ENCODE data around the gene GDF9.

The GDF9 gene

GRCh38 chr5:132866342-132867045 is at the start of gene GDF9, which contains the start of gene UQCRQ:
Gene GDF9 (minus strand): TSS chr5:132866469. CDS start chr5:132864533, 1,936 bp downstream.
Gene UQCRQ (plus strand): TSS chr5:132866642. CDS start chr5:132866882, 240 bp downstream.
- DNase-seq = peak; percentile 100

GRCh38 chr5:132915681-132916080 is 49.4 kb upstream of the GDF9 start:
- DNase-seq = peak; percentile 34

- DNase-seq = no peak
Measured at GRCh38 chr5:132909702-132910101, 43.4 kb upstream of the GDF9 start.

GRCh38 chr5:132907161-132907560 is 40.9 kb upstream of the GDF9 start:
- DNase-seq = no peak

DNA sequence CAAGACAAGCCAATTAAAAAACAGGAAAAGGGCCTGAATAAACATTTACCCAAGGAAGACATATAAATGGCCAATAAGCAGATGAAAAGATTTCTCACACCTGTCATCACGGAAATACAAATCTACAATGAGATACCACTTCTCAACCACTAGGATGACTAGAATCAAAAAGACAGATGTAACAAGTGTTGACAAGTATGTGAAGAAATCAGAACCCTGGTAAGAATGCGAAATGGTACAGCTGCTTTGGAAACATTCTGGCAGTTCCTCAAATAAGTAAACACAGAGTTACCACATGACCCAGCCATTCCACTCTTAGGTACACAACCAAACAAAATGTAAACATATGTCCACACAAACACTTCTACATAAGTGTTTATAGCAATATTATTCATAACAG is 39.7 kb upstream of the GDF9 start:
- peak; percentile 64 for DNase-seq

DNA sequence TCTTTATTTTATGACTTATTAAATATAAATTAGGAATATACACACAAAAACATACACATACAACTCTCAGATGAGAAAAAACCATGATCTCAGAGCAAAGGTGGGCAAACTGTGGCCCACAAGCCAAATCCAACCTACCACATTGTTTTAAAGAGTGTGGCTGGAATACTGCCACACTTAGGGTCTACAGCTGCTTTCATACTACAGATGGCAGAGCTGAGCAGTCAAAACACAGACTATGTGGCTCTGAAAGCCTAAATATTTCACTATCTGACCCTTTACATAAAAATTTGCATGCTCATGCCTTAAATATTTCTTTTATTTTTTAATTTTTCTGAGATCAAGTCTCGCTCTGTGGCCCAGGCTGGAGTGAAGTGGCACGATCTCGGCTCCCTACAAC is 35.5 kb upstream of the GDF9 start:
- DNase-seq = no peak

- DNase-seq = no peak
Measured at GRCh38 chr5:132901036-132901435, 34.8 kb upstream of the GDF9 start.

DNA sequence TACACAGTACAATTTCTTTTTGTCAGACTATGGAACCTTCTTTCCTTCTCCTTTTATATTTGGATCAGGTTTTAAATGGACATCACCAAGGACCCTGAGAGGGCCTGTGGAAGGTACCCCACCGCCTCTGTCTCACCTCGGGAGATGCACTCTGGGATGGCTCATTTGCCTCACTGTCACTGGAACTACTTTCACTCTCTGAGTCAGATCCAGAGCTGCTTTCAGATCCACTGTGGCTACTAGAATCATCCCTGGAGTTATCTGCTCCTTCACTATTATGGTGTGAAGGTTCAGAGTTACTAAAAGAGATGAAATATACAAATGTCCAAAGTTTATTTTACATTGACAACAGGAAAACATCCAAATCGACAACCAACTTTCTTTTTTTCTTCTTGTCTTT is 31.8 kb upstream of the GDF9 start:
- DNase-seq = no peak

DNA sequence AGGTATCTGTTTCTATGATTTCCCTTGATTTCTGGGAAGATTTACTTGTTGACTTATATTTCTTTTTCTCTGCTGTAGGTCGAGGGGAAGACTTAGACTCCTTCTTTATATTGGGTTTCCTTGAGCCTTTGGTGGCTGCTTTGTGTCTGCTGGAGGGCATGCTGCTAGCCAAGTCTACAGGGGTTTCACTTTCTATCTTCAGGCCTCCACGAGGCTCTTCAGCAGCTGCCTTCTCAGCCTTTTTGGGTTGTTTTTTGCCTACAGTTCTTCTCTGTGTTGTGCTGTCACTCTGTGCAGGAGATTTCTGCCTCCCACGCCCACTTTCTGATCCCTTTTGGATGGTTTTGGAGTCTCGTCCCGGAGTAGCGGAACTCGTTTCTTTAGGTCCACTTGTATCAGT is 30.4 kb upstream of the GDF9 start:
- no peak for DNase-seq

DNA sequence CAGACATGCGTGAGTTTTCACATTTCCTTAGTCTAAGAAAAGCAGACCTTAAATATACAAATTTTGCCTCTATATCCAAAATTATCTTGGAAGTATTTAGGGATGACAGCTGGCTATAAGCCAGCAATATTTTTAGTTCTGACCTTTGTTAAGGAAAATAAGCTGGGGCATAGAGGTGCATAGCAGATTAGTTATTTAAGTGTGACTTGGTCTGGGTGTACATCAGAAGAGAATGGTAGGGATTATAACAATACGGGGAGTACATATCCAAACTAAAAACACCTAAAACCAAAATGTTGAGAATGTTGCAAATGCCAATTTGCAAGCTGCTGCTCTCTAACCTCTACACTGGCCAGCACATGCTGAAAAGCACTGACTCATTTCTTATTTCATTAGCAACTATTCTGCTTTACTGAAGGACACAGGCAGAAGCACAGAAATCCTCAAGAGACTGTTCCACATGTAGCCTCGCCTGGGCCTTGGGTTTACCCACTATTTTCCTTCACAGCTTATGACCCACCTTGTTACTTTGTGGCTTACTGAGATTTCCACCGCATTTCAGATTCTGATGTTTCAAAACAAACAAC is 29.5 kb upstream of the GDF9 start:
- no peak for DNase-seq

DNA sequence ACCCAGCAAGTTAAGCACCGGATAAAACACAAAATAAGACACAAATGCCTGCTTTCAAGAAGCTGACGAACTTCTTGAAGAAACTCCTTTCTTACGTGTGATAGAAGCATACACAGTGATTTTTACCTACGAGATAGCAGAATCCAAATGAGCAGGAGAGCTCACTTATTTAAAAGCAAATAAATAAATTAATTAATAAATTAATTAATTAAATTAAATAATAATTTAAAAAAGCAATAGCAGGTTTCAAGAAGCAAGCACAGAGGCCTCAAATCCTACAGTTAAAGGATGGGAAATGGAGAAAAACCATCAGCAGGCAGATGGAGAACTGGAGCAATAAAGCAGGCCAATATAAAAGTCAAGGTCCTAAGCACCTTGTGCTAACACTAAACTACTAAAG is 24.5 kb upstream of the GDF9 start:
- no peak for DNase-seq

GRCh38 chr5:132889501-132889900 is 23.2 kb upstream of the GDF9 start:
- DNase-seq = no peak

DNA sequence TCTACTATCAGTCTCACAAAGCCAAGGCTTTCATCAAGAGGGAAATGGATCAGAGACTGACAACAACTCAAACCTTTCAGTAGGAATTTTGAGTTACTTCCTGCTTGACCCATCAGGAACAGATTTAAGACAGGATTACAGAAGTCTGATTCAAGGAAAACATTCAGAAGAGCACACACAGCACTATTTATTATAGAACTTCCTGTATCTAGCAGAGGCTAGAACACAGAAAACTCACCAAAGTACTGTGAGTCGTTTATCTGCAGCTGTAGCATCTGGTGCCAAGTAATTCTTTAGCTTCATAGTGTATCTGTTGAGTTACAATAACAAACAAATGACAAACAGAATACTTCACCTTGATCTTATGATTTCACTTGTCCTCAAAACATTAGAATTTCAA is 21.0 kb upstream of the GDF9 start:
- DNase-seq = no peak

DNA sequence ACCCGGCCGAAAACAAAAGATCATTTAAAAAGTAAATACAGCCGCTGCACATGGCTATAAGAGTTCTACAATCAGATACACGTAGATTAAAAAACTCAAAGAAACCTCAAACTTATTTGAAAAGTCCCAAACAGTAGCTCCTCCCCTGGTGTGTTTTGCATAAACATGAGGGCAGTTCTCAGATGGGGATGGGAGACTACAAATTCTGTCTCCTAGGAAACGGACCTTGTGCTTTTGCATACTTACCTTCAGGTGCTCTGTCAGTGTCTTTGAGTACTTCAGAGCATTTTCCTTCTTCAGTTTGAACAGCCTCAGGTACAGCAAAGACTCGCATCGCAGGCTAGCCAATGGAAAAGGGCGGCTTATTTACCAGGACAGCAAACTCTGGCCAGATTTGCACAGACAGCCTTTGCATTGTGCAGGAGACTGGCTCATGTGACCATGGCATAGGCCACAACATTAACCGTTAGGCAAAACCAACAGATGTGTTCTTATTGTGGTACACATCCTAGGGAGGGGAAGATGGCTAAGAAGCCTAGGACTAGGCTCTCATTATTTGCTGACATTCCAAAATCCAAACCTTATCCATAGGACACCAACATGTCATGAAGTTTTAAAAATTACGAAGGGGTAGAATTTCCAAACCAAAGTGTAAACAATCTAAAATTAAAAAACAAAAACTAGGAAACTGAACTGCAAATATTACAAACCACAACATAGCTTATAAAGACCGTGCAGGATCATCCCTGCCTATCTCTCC is 20.0 kb upstream of the GDF9 start:
- no peak for DNase-seq

DNA sequence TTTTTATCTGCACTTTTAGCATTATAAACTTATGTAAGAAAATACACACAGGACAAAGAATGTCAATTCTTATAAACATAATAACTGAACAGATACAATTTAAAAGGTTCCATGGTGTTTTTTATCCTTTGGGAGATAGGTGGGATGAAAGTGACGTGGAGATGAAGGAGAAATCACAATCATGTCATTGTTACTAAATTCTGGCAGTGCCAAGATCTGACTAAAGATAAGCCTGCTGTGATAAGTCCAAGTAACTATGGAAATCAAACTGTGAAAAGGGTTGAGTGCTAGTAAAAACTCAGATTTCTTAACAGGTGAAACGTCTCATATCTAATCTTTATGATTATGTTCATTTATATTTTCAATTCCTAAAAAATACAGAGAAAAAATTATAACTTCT is 18.3 kb upstream of the GDF9 start:
- no peak for DNase-seq

- DNase-seq = peak; percentile 69
Measured at GRCh38 chr5:132883261-132883834, 17.1 kb upstream of the GDF9 start.

DNA sequence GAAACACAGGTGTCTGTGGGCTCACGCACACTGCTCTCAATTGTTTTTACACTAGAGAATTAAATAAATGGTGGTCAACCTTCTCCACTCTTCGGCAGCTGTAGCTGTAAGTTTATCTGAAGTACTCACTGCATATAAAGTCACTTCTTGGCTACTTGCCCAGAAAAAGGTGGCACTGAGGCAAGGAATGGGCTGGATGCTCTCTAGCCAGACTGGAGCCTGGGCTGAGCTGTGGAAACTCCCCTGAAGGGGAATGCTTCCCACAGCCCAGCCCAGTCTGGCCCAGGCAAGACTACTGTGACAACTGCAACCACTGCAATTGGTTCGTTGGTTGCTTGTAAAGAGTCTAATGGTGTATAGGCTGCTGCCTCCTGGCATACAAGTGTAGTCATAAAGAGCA is 11.7 kb upstream of the GDF9 start:
- DNase-seq = no peak

DNA sequence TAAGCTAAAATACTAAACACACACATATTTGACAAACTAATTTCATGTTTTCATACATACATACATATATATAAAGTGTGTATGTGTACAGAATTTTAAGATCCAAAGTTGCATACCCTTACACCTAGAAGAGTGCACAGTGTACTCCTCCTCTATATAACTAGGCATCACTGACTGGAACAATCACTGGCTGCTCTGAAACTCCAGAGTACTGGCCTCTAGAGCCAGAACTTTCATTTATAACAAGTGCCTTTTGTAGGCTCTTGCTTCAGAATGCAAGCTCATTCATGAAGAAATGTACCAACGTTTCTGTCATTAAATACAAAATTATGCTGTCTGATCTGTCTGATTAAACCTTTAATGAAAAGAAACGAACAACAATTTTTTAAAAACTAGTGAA is 11.2 kb upstream of the GDF9 start:
- no peak for DNase-seq

DNA sequence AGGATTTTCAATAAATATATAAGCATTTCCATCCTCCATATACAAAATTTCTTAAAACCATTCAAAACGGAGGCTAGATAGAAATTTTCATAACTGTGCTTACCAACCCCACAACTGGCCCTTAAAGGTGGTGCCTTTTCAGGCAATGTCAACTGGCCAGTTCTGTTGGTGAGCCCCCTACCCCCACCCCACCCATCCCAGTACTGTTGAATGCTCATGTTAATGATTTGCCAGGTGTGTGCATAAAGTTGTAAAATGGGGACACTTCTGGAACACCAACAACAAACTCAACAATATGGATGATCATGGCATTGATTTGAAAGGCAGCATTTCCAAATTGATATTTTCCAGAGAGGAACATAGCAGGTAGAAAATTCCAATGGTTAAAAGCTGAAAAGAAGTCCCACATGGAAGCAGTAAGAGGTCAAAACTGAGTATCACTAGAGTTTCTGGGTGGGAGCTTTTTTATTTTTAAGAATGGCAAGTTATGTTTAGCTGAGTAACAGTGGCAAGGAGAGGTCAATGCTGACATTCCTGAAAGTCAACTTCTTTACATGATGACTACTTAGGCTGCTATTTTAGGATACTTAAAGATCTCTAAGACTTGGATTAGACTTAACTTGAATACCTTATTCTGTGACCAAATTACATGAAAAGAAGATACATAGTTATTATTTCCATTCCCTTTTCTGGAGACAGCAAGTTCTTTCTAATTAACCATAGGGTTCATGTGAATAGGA is 9.9 kb upstream of the GDF9 start:
- DNase-seq = peak; percentile 13

DNA sequence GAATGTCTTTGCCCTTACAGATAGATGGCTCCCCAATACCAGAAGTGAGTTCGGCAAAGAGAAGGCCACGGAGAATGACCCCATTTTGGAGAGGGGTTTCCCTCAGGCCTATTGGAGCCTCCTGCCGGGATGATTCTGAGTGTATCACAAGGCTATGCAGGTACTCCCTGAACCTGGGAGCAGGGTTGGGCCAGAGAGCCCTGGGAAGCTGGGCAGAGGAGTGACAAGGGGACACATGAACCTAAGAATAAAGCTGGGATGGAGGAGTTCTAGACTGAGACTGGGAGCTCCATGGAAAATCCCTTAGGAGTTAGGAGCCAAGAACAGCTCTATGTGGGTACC is 7.6 kb upstream of the GDF9 start:
- no peak for DNase-seq

GRCh38 chr5:132873119-132873929 is 7.1 kb upstream of the GDF9 start, which contains the start of gene LEAP2:
Gene LEAP2 (plus strand): TSS chr5:132873668. CDS start chr5:132873695, 27 bp downstream.
- no peak for DNase-seq

- no peak for DNase-seq
Measured at GRCh38 chr5:132872788-132873118, 6.5 kb upstream of the GDF9 start.

All from HCEC 1CT (cell line).